ENCODE results near the gene XAB2.

DNA sequence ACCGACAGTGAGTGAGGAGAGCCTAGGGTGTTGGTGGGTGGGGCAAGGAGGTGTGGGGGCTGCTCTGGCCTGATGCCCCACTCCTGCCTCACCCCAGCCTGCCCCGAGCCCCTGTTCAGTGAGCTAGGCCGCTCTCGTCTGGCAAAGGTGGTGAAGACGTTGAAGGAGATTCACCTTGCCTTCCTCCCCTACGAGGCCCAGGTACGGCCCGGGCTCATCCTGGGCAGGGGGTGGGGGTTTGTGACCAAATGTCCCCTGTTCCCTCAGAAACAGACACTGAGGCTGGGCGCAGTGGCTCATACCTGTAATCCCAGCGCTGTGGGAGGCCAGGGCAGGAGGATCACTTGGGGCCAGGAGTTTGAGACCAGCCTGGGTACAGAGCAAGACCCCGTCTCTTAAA, 11.5 kb upstream of the XAB2 start:
- TF ChIP-seq, protein P1, sequence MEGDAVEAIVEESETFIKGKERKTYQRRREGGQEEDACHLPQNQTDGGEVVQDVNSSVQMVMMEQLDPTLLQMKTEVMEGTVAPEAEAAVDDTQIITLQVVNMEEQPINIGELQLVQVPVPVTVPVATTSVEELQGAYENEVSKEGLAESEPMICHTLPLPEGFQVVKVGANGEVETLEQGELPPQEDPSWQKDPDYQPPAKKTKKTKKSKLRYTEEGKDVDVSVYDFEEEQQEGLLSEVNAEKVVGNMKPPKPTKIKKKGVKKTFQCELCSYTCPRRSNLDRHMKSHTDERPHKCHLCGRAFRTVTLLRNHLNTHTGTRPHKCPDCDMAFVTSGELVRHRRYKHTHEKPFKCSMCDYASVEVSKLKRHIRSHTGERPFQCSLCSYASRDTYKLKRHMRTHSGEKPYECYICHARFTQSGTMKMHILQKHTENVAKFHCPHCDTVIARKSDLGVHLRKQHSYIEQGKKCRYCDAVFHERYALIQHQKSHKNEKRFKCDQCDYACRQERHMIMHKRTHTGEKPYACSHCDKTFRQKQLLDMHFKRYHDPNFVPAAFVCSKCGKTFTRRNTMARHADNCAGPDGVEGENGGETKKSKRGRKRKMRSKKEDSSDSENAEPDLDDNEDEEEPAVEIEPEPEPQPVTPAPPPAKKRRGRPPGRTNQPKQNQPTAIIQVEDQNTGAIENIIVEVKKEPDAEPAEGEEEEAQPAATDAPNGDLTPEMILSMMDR (IDR thresholded peaks at IDR 0.05; ENCODE audit: low read length) = no peak
- TF ChIP-seq EZH2phosphoT487 (IDR thresholded peaks at IDR 0.05; ENCODE audit: low read length) = no peak
